Fibroblast of skin of right quadriceps (primary cell): ENCODE results near the gene PROK2.

ENCODE experiments used
- DNase-seq: peaks from one replicate; pipeline ENCODE4 v3.0.0-alpha.2; 2013

PROK2 gene

GRCh38 chr3:71732637-71733036 lies 52.3 kb downstream of the PROK2 start:
- no peak for DNase-seq

- peak; percentile 22 for DNase-seq
These were observed 56.2 kb downstream of the PROK2 start for GRCh38 chr3:71728632-71729342.

DNA sequence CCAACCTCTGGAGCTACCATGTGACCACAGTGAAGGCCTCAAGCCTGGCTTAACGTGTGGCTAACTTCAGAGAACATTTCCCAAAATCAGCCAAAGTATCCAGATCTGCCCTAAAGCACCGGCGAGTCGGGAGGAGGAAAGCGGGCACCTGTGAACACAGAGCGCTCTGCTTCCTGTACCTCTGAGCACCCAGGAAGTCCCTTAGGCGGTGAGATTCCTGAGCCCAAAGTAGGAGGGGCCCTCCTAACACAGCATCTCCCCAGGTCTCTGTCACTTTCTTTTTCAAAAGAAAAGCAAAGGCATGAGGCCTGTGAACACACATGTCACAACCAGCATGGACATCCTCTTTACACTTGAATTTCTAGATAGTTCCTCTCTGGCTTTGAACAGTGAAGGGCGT lies 58.8 kb downstream of the PROK2 start:
- no peak for DNase-seq

DNA sequence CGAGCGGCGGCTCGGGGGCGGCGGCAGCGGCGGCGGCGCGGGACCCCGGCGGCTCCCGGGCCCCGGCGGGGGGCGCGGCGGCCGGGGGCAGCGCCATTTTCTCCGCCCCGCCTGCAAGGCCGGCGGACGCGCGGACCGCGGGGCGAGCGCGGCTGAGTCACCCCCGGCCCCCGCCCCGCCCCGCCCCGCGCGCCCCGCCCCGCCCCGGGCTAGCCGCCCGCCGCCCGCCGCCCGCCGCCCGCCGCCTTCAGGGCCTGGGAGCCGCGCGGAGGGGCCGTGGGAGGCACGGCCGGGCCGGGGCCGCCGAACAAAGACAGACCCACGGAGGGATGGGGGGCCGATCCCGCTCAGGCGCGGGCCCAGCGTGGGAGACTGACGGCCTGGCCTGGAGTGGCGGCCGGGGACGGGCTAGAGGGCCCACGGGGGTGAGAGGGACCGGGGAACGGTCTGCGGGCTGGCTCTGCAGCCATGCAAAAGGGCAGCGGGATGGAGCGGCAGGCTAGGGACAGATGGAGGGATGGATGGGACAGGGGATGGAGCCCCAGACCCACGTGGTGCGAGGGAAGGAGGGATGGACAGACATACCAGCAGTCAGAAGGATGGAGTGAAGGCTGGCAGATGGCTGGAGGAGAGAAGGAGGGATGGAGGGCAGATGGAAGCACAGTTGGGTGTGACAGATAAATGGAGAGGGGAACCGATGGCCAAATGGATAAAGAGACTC lies 59.5 kb downstream of the PROK2 start, which contains the start of gene EIF4E3:
TSS of gene EIF4E3 (minus strand) at position 132 of the 721 bp plus-strand sequence. CDS start at position 97, 35 bp downstream.
- peak; percentile 23 for DNase-seq

DNA sequence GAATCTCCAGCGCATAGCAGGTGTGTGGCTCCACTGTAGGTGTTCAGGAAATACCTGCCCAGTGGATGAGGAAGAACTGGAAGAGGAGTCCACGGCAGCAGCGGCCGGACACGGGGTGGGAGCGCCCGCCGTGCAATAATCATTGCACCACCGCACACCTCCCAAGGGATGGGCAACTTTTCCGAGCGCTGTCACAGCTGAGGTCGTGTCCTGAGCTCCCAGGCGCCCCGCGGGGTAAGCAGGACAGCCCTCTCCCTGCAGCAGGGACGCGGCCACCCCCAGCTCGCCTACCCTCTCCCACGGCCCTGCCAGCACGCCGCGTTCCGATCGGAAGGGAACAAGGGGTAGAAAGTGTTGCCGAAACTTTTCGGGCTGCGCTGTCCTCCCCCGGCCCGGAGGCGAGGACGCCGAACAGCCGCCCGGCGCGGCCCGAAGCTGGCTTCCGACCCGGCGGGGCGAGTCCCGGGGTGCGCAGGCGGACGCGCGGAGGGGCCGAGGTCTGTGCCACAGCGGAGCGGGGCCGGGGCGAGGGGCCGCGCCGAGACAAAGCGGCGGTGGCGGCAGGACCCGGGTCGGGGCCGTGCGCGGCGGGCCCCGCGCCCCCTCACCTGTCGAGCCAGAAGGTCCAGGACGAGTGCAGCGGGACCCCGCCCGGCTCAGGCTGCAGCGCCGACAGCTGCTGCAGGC lies 60.2 kb downstream of the PROK2 start:
- DNase-seq: no peak

DNA sequence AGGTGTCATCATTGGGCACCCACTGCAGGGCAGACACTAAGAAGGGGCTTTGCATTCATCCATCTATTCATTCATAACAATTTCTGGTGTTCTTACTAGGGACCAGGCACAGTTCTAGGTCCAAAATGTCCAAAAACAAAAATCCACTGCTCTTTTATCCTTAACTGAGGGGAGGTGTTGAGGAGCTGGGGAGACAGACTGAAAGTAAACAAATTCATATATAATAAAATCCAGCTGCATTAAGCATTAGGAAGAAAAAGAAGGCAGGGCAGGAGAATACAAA lies 60.8 kb downstream of the PROK2 start:
- no peak for DNase-seq

DNA sequence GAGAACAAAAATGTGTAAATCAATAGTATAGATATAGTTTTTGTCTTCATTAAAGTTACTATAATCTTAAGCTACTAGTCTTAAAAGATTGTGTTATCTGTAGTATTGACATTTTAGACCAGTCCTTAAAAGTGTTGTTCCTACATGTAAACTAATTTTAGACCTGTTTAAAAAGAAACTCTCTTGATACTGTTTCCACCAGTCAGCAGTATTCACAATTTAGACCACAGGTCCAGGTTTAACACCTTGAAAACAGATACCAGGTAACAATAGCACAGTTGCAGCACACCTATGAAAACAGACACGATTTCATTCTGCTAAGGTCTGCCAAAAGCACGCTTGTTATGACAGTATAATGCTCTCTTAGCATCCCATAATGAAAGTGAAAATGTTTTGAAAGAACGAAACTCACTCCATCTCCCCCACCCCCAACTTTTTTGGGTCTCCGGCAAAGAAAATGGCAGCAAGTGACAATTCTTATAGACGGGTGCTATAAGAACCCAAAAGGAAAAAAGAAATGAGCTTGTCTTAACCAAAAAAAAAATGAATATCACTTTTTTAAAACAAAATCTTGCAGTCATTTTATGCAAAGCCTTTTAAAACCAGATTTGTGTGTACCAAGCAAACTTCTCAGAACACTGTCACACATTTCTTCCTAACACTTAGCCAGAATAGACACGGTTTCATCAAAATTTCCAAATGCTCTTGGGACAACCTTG lies 61.3 kb downstream of the PROK2 start:
- no peak for DNase-seq

GRCh38 chr3:71722693-71723092 lies 62.3 kb downstream of the PROK2 start:
- DNase-seq: no peak
